ENCODE data around the gene COL4A6.

Gene COL4A6

DNA sequence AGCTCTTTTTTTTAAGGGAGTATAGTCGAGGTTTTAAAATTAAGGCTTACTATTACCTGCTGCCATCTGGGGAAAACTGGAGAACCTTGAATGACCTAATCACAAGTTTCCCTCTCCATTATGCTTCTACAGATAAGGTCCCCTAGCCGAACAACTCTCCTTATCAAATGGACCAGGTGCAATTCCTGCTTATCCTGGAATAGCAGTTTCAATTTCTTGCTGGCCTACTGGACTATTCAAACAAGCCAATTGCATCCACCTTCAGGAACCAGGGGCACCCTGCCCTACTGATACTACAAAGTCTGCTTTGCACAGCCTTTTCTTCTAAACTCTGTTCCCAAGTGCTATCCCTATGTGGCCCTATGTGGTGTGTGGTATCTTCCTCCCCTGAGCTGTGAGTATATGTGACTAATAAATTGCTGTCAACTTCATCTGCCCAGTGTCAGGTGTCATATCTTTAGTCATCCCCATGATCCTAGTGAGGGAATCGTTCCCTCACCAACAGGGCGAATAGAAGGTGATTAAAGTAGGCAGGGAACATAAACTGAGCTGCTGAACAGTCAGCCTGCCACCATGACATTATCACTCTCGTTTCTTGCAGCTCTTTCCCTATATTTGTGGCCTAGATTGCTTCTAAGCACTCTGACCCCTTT, 218.1 kb downstream of the COL4A6 start:
- DNase-seq (ENCODE audit: low read depth in 1 of 2, low spot score in 1 of 2): no peak

- no peak for DNase-seq (ENCODE audit: low read depth in 1 of 2, low spot score in 1 of 2)
Observed at GRCh38 chrX:108217876-108218275, 220.3 kb downstream of the COL4A6 start.

DNA sequence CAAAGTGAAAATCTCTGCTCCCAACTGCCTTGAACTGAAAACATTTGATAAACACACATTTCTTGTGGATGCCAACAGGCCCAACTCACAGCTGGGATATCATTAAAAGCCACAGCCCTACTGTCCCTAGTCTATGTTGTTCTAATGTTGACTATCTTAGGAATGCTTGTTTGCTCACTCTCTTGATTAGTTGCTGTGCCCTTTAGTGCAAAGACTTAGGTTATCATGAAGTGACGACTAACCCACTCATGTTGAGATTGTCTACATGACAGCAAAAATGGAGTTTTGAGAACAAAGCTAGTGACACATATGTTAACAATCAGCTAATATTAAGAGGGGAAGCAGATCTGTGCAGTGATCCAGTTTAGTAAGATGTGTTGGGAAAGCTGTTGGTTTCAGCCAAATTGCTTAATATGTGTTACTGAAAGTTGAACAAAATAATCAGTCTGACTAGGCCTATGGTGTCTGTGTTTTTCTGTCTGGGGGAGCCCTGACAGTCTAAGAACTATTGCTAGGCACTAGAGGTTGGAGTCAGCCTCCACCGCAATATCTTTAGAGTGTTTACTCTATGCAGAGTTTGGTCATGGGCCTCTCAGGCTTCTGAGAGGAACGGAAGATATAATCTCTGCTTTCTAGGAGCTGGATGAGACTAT, 221.2 kb downstream of the COL4A6 start:
- no peak for DNase-seq (ENCODE audit: low read depth in 1 of 2, low spot score in 1 of 2)

- no peak for DNase-seq (ENCODE audit: low read depth in 1 of 2, low spot score in 1 of 2)
Observed at GRCh38 chrX:108216405-108216804, 221.8 kb downstream of the COL4A6 start.

DNA sequence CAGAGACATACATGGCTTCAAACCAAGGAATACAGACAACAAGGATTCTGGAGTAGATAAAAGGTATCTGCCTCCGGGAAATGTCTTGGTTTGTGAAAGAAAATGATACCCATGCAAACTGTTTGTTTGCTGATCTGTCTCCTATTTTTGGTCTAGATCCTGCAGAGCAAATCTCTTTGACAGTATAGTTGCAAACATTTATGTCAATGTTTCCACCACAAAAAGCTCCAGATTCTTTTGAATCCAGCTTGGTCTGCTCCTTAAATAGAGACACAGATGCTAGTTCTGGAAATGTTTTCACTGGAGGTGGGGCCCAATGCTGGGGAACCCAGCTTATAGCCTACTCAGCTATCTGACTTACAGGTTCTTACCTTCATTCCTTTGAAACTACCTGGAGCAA, 226.9 kb downstream of the COL4A6 start:
- no peak for DNase-seq (ENCODE audit: low read depth in 1 of 2, low spot score in 1 of 2)

GRCh38 chrX:108209006-108209554, 229.1 kb downstream of the COL4A6 start:
- DNase-seq (ENCODE audit: low read depth in 1 of 2, low spot score in 1 of 2): no peak

GRCh38 chrX:108203540-108203939, 234.7 kb downstream of the COL4A6 start:
- DNase-seq (ENCODE audit: low read depth in 1 of 2, low spot score in 1 of 2): no peak

DNA sequence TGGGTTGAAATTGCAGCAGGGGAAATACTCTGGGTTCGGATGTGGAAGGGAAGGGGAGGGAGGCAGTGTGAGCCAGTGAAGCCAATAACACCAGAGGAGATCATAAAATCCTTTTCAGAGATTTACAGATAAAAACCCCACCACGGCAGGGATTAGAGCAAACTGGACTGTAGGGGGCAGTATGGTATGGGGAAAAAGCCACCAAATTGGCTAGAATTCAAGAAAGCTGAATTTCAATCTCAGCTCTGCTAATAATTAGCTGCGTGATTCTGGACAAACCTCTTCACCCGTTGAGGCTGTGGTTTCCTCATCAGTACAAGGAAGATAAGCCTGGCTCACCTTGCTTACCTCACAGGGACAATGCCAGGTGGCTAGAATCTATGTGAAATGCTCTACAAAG, 238.5 kb downstream of the COL4A6 start:
- DNase-seq (ENCODE audit: low read depth in 1 of 2, low spot score in 1 of 2): no peak

DNA sequence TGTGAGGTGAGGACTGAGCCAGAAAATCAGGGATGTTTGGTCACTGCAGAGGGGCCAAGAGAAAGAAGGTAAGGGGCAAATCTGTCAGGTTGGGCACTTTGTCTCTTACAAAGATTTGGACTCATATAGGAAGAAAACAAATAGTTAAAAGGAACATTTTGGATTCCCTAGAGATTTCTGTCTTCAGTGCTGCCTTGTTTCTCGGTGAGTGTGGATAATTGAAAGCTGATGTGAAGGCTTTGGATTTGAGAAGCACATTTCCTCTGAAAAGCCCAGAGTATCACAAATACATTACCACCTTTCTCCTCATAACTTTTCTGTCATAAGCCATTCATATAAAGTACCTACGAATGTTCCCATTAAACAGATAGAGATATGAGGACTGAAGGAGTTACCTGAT, 239.2 kb downstream of the COL4A6 start:
- DNase-seq (ENCODE audit: low read depth in 1 of 2, low spot score in 1 of 2): no peak

GRCh38 chrX:108198420-108198819, 239.8 kb downstream of the COL4A6 start:
- no peak for DNase-seq (ENCODE audit: low read depth in 1 of 2, low spot score in 1 of 2)

DNA sequence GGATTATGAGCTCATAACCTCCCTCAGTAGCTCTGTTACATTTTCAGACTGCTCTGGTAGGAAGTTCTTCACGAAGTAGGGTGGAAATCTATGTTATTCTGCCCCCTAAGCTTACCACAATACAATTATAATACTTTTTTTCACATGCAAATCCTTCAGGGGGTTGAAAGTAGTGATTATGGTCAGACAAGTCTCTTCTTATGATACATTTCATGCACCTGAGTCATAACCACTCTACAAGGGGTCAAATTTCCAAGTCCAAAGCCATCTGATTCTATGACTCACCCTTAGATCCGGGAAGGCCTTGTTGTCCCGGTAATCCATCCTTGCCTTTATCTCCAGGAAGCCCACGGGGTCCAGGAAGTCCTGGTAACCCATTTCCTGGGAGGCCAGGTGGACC, 251.4 kb downstream of the COL4A6 start:
- DNase-seq (ENCODE audit: low read depth in 1 of 2, low spot score in 1 of 2): no peak

DNA sequence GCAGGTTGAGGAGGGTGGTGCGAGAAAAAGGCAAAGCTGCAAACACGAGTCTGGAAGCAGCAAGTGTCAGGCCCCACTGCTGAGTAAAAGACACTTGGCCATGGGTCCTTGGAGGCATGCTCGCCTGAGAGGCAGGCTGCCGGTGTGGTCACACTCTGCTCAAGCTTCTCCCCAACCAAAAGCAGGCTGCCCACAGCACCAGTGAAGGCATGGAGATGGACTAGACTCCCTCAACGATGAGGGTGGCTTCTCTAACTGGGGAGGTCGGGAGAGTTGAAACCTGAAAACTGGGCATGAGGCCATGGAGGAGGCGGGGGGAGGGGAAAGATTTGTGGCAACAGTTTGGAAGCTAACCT, 260.1 kb downstream of the COL4A6 start:
- DNase-seq (ENCODE audit: low read depth in 1 of 2, low spot score in 1 of 2): no peak

GRCh38 chrX:108177351-108178142, 260.7 kb downstream of the COL4A6 start:
- DNase-seq (ENCODE audit: low read depth in 1 of 2, low spot score in 1 of 2): no peak

DNA sequence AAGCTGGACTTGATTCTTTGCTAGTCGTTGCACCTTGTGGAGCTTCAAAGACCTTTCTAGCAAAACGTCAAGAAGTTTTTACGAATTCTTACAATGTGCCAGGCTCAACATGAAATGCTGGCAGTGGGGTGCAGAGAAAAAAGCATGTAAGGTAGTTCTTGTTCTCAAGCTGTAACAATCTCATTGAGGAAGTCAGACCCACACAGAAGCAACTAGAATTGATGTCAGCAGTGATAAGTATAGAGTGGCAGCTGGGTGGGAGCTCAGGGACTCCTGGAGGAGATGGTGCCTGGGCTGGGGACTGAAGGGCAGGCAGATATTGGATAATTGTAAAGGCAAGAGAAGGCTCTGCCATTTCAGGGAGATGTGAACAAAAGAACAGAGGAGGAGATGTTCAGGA, 264.3 kb downstream of the COL4A6 start:
- DNase-seq (ENCODE audit: low read depth in 1 of 2, low spot score in 1 of 2): no peak

DNA sequence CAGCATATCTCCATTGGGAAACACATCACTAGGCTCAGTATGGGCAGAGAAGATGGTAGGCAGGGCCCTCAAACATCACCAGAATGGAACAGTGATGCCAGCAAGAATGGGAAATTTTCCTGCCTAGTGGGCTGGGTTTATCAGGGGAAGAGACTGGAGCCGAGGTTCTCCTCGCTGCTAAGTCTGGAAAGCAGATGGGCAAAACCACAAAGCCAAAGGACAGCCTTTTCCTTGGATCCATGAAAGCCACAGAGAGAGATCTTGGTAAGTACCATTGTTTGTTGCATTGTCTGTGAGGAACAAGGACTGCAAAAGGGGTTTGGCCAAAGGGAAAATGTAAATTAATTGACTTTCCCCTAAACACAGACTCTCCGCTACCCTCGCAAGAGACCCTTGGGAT, 266.6 kb downstream of the COL4A6 start:
- no peak for DNase-seq (ENCODE audit: low read depth in 1 of 2, low spot score in 1 of 2)

- DNase-seq (ENCODE audit: low read depth in 1 of 2, low spot score in 1 of 2): no peak
Observed at GRCh38 chrX:108169768-108170167, 268.5 kb downstream of the COL4A6 start.

- no peak for DNase-seq (ENCODE audit: low read depth in 1 of 2, low spot score in 1 of 2)
Observed at GRCh38 chrX:108168961-108169740, 269.1 kb downstream of the COL4A6 start.

DNA sequence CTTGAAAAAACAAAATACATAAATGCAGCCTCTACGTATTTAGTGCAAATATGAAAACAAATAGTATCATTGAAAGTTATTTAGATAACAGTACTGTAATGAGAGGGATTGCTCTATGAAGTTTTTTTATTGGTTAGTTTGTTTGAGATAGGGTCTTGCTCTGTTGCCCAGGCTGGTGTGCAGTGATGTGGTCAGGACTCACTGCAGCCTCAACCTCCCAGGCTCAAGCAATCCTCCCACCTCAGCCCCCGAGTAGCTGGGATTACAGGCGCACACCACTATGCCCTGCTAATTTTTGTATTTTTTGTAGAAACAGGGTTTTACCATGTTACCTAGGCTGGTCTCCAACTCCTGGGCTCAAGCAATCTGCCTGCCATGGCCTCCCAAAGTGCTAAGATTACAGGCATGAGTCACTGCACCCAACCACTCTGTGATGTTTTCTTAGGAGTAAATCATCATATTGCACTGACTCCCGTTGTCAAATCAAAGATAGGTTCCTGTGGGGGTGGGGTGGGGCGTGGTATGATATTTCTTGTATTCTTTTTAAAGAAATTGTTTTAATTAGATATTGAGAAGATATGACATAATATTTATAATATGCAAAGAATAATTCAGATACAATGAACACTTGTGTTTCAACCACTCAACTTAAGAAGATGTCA, 270.9 kb downstream of the COL4A6 start:
- no peak for DNase-seq (ENCODE audit: low read depth in 1 of 2, low spot score in 1 of 2)

DNA sequence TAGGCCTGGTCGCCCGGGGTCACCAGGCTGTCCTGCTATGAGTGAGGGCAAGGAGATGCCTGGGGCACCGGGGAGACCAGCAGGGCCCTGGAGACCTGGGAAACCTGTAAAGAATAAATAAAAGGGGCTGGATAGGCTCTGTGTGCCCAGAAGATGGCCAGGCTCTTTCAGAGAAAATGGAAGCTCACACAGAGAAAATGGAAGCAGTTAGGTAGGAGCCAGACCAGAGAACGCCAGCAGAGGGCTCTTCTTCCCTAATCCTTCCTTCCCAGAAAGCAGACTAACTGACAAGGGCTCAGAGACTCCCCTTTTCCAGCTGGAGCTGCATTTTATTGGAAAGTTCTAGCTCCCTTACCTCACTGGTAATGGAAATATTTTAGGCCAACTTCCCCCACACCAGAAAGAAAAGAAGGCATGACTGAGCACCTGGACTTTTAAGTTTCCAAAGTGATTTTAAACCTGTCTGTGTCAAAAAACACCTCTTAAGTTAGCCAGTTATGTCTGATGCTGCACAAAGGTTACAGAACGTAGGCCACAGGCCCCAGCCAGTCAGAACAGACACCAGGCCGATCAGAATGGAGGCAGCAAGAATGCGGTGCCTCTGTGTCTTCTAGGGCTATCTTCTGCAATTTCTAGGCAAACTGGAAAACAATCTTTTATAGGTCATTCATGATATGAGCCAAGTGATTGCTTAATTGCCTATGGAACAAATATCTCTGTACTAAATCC, 272.7 kb downstream of the COL4A6 start:
- no peak for DNase-seq (ENCODE audit: low read depth in 1 of 2, low spot score in 1 of 2)

Data from stimulated activated CD4-positive, alpha-beta T cell treated with anti-CD3 and anti-CD28 coated beads, Interleukin-15, amount 100 ng/mL, for 1 hour (primary cell).